K562 (cell line): ENCODE data around the gene RSPH6A. TPM values are rescaled to one million over a fixed set of nuclear protein-coding genes. Genes with fewer than 3 reads are reported as not detected.

Experiments used
- CBX1 ChIP-seq: sonication (generic); IDR thresholded peaks from 2 replicates; pipeline ENCODE4 v1.6.1; 2016; ENCODE audit warnings: antibody characterized with exemption, low read depth, mild to moderate bottlenecking
- CREB1 ChIP-seq, 2 experiments: sonication (generic) in 1 of 2; formaldehyde crosslinking in 1 of 2; IDR thresholded peaks; 2 replicates each; pipeline versions ENCODE4 v1.6.1 to v1.8.0; 2012 to 2022; ENCODE audit warnings: inconsistent platforms in 1 of 2, mild to moderate bottlenecking in 1 of 2, missing genetic modification reagents in 1 of 2, moderate library complexity in 1 of 2
- HMGN3 ChIP-seq: IDR thresholded peaks from 2 replicates; pipeline ENCODE4 v1.6.1; 2011; ENCODE audit warnings: borderline replicate concordance, low read depth, mild to moderate bottlenecking, mixed read lengths, low read length; ENCODE audit not compliant: insufficient read length; ENCODE audit errors: extremely low read depth
- HNRNPLL ChIP-seq: fragments of 200-400 bp; formaldehyde crosslinking; IDR thresholded peaks from 2 replicates; pipeline ENCODE4 v1.6.1; 2017; ENCODE audit warnings: low read length, low read depth, mild to moderate bottlenecking; ENCODE audit not compliant: poor library complexity, severe bottlenecking
- MYBL2 ChIP-seq, 2 experiments: fragments of 450-650 bp in 1 of 2; sonication (generic) in 1 of 2; formaldehyde crosslinking in 1 of 2; IDR thresholded peaks; 2 replicates each; pipeline versions ENCODE4 v1.6.1 to v1.8.1; 2017 to 2022; ENCODE audit warnings: borderline replicate concordance in 1 of 2, inconsistent platforms in 1 of 2, low read depth in 1 of 2, mild to moderate bottlenecking in 1 of 2, missing genetic modification reagents in 1 of 2, moderate library complexity in 1 of 2
- PRPF4 ChIP-seq: fragments of 200-400 bp; formaldehyde crosslinking; IDR thresholded peaks from one replicate; pipeline ENCODE4 v1.6.1; 2017; ENCODE audit warnings: low read length, low read depth, mild to moderate bottlenecking; ENCODE audit not compliant: insufficient read depth, poor library complexity, severe bottlenecking
- PYGO2 ChIP-seq: fragments of 450-650 bp; IDR thresholded peaks from 2 replicates; pipeline ENCODE4 v1.6.1; 2016; ENCODE audit warnings: mild to moderate bottlenecking, missing genetic modification characterization, moderate library complexity, missing compliant biosample characterization
- SPI1 ChIP-seq: IDR thresholded peaks from 2 replicates; pipeline ENCODE4 v1.6.1; 2011; ENCODE audit warnings: low read depth, low read length, control low read depth, borderline replicate concordance
- ZNF717 ChIP-seq: fragments of 250-450 bp; sonication (Bioruptor Pico); IDR thresholded peaks from 2 replicates; pipeline ENCODE4 v1.5.0; 2021
- polyA plus RNA-seq, 8 experiments: library from polyadenylated mRNA; depleted of rRNA in 4 of 8; stranded (reverse) in 5 of 8; unstranded in 3 of 8; fragments of >200 nt; fragmentation: Nextera tagmentation in 2 of 8; fragmentation: Illumina TruSeq in 1 of 8; extraction: Ambion mirVana in 2 of 8; extraction: Trizol in 1 of 8; gene quantifications; 2 replicates each; pipeline versions ENCODE4 v1.2.1 to v1.2.3, GENCODE V29; 2011 to 2014; ENCODE audit warnings: inconsistent platforms in 1 of 8, missing spikeins in 1 of 8
- total RNA-seq, 7 experiments: library from RNA; depleted of rRNA in 6 of 7; stranded (reverse); fragments of >200 nt in 6 of 7; fragmentation: Illumina TruSeq in 2 of 7; extraction: Trizol in 2 of 7; gene quantifications; 2 replicates each; pipeline versions ENCODE4 v1.2.1 to v1.2.3, GENCODE V29; 2011 to 2021; ENCODE audit warnings: low replicate concordance in 1 of 7
- TF ChIP-seq, protein P1 (sequence below): fragments of 450-650 bp; formaldehyde crosslinking; IDR thresholded peaks from 2 replicates; pipeline ENCODE4 v1.4.0; 2022; ENCODE audit warnings: missing genetic modification characterization
- TF ChIP-seq, protein P2 (sequence below), 2 experiments: fragments of 450-650 bp in 1 of 2; sonication (generic) in 1 of 2; formaldehyde crosslinking in 1 of 2; IDR thresholded peaks; 2 replicates each; pipeline versions ENCODE4 v1.7.1 to v1.9.0; 2016 to 2022; ENCODE audit warnings: inconsistent platforms in 1 of 2, mild to moderate bottlenecking in 1 of 2, missing genetic modification reagents in 1 of 2
- TF ChIP-seq, protein P3 (sequence below): IDR thresholded peaks from 2 replicates; pipeline ENCODE4 v1.6.1; 2011; ENCODE audit warnings: borderline replicate concordance, low read depth, mild to moderate bottlenecking, moderate library complexity, low read length; ENCODE audit not compliant: insufficient read depth, poor library complexity, severe bottlenecking

Gene RSPH6A
- total and polyA plus RNA-seq, 9 of the 15 experiments (the other 6 are each of a cell fraction or from before 2014, with no cell fraction given) = 0.03 to 0.15 (median 0.07) TPM; not detected in 5

DNA sequence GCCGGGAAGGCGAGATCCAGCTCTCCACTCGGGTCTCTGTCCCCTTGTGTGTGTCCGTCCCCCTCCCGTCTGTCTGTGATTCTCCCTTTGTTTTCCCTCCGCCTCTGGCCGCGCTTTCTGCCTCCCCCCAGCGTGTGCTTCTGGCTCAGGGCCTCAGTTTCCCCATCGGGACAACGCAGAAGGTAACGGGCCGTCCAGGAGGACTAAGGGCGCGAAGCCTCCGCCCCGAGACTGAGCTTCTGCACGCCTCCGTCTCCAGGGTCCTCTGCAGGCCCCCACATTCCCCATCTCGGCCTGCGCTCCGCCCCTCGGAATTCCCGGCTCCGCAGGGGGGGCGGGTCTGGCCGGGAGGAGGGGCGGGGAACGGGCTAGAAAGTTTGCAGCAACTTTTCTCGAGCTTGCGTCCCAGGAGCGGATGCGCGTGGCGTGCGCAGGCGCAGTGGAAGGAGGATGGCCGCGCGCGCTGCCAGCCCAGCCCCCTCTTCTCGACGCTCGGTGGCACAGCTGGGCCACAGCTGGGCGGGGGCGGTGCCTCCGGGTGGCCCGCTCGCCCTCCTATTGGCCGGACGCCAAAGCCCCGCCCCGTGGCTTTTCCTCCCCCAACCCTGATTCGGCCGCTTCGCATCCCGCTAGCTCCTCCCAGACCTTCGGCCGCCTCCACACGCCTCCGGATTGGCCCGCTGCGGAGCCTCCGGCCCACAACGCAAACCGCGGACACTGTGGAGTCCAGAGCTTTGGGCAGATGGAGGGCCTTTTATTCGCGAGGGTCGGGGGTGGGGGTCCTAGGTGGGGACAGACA lies 45.9 kb downstream of the RSPH6A start, which contains the start of gene SIX5 (continued):
- TF ChIP-seq HMGN3 (peak; percentile 99), HNRNPLL (peak; percentile 99), CBX1 (no peak), PRPF4 (peak; percentile 58), PYGO2 (tag) (no peak), ZNF717 (CRISPR knock-in tag) (no peak), MYBL2 (IDR thresholded peaks at IDR 0.05; ENCODE audit: low read depth) (no peak), MYBL2 (CRISPR knock-in tag; IDR thresholded peaks at IDR 0.05; ENCODE audit: borderline replicate concordance) (no peak), CREB1 (IDR thresholded peaks at IDR 0.05) (peak; percentile 52), CREB1 (CRISPR knock-in tag; IDR thresholded peaks at IDR 0.05) (peak; percentile 78), SPI1 (no peak)
- TF ChIP-seq, protein P1, sequence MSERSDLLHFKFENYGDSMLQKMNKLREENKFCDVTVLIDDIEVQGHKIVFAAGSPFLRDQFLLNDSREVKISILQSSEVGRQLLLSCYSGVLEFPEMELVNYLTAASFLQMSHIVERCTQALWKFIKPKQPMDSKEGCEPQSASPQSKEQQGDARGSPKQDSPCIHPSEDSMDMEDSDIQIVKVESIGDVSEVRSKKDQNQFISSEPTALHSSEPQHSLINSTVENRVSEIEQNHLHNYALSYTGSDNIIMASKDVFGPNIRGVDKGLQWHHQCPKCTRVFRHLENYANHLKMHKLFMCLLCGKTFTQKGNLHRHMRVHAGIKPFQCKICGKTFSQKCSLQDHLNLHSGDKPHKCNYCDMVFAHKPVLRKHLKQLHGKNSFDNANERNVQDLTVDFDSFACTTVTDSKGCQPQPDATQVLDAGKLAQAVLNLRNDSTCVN (CRISPR knock-in tag) = no peak
- TF ChIP-seq, protein P2, sequence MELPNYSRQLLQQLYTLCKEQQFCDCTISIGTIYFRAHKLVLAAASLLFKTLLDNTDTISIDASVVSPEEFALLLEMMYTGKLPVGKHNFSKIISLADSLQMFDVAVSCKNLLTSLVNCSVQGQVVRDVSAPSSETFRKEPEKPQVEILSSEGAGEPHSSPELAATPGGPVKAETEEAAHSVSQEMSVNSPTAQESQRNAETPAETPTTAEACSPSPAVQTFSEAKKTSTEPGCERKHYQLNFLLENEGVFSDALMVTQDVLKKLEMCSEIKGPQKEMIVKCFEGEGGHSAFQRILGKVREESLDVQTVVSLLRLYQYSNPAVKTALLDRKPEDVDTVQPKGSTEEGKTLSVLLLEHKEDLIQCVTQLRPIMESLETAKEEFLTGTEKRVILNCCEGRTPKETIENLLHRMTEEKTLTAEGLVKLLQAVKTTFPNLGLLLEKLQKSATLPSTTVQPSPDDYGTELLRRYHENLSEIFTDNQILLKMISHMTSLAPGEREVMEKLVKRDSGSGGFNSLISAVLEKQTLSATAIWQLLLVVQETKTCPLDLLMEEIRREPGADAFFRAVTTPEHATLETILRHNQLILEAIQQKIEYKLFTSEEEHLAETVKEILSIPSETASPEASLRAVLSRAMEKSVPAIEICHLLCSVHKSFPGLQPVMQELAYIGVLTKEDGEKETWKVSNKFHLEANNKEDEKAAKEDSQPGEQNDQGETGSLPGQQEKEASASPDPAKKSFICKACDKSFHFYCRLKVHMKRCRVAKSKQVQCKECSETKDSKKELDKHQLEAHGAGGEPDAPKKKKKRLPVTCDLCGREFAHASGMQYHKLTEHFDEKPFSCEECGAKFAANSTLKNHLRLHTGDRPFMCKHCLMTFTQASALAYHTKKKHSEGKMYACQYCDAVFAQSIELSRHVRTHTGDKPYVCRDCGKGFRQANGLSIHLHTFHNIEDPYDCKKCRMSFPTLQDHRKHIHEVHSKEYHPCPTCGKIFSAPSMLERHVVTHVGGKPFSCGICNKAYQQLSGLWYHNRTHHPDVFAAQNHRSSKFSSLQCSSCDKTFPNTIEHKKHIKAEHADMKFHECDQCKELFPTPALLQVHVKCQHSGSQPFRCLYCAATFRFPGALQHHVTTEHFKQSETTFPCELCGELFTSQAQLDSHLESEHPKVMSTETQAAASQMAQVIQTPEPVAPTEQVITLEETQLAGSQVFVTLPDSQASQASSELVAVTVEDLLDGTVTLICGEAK (IDR thresholded peaks at IDR 0.05) = 0 out of 2 replicates have a peak, but pooled peaks have one; percentile 10
- TF ChIP-seq, protein P2 (CRISPR knock-in tag; IDR thresholded peaks at IDR 0.05) = no peak
- TF ChIP-seq, protein P3, sequence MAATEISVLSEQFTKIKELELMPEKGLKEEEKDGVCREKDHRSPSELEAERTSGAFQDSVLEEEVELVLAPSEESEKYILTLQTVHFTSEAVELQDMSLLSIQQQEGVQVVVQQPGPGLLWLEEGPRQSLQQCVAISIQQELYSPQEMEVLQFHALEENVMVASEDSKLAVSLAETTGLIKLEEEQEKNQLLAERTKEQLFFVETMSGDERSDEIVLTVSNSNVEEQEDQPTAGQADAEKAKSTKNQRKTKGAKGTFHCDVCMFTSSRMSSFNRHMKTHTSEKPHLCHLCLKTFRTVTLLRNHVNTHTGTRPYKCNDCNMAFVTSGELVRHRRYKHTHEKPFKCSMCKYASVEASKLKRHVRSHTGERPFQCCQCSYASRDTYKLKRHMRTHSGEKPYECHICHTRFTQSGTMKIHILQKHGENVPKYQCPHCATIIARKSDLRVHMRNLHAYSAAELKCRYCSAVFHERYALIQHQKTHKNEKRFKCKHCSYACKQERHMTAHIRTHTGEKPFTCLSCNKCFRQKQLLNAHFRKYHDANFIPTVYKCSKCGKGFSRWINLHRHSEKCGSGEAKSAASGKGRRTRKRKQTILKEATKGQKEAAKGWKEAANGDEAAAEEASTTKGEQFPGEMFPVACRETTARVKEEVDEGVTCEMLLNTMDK = no peak
